Mucosa of rectum (tissue), 2 donors: ENCODE measurements around the gene TBX5.

ENCODE experiments used
- H3K27ac ChIP-seq, 2 donors: one replicate each; pipeline ENCODE4 v1.7.0; 2013; ENCODE audit warnings: inconsistent platforms in 2 of 2, low read depth in 2 of 2, low read length in 2 of 2
- H3K27me3 ChIP-seq, 2 donors: one replicate each; pipeline ENCODE4 v1.7.0; 2013; ENCODE audit warnings: low read length in 2 of 2; ENCODE audit not compliant: control insufficient read depth in 2 of 2, insufficient read depth in 2 of 2
- H3K36me3 ChIP-seq, 2 donors: one replicate each; pipeline ENCODE4 v1.7.0; 2013; ENCODE audit warnings: low read length in 2 of 2; ENCODE audit not compliant: control insufficient read depth in 2 of 2, insufficient read depth in 2 of 2
- H3K4me1 ChIP-seq, 2 donors: one replicate each; pipeline ENCODE4 v1.7.0; 2013; ENCODE audit warnings: low read length in 2 of 2, mild to moderate bottlenecking in 1 of 2; ENCODE audit not compliant: control insufficient read depth in 2 of 2, insufficient read depth in 2 of 2
- H3K4me3 ChIP-seq, 2 donors: one replicate each; pipeline ENCODE4 v1.7.0; 2013; ENCODE audit warnings: low read length in 2 of 2
- H3K9ac ChIP-seq, 2 donors: one replicate each; pipeline ENCODE4 v1.7.0; 2013; ENCODE audit warnings: low read length in 2 of 2, low read depth in 1 of 2, mild to moderate bottlenecking in 1 of 2
- H3K9me3 ChIP-seq, 2 donors: one replicate each; pipeline ENCODE4 v1.7.0; 2013; ENCODE audit warnings: low read length in 2 of 2; ENCODE audit not compliant: control insufficient read depth in 2 of 2
- donor health status: healthy.
- donor health status: Normal muscosa, but diverticular disease.

TBX5 gene

GRCh38 chr12:114412307-114412706, 6.4 kb upstream of the TBX5 start:
- Histone ChIP-seq H3K4me3 (no peak overlapping the region), H3K4me1 (no peaks in the 10 kb centered on the region), H3K27me3 (peaks cover 79 to 83% of the 10 kb centered on the region in 2 donors), H3K27ac (no peak overlapping the region), H3K36me3 (no peaks in the 10 kb centered on the region), H3K9ac (no peak overlapping the region), H3K9me3 (no peaks in the 10 kb centered on the region)

GRCh38 chr12:114411071-114411837, 5.3 kb upstream of the TBX5 start:
- no peaks in the 10 kb centered on the region for H3K4me1 ChIP-seq
- H3K9ac ChIP-seq = no peak overlapping the region
- no peak overlapping the region for H3K27ac ChIP-seq
- H3K9me3 ChIP-seq = no peaks in the 10 kb centered on the region
- peaks cover 81 to 85% of the 10 kb centered on the region in 2 donors for H3K27me3 ChIP-seq
- H3K4me3 ChIP-seq = no peak overlapping the region
- no peaks in the 10 kb centered on the region for H3K36me3 ChIP-seq

DNA sequence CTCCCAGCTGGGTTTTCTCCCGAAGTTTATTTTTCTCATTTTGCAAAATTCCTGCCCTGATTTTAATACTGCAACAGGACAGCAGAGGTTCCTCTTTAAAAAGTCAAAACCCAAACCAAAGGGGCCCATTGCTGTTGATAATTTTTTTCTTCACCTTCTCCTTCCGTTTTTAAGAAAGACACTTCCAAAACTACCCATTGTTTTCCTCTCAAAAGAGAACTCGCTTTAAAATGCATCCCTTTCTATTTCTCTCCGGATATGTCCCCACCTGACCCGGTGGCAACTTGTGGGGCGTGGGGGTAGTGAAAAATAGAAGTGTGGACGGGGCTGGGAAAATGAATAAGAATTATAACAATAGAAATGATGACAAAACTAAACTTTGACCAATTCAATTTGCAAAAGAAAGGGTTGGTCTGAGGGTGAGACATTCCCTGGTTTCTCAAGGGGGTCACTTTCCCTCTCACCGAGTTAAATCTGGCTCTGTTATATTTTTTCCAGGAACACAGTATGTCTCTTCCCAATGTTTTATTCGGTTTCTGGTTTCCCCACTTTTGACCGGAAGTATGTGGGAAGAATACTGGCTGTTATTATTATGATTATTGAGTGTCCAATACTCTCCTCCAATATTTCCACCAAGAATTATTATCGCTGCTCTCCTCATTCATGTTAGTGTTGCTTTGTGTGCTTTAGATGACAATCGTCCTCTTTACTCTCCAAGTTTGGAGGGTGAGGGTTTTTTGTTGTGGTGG, 4.1 kb upstream of the TBX5 start:
- Histone ChIP-seq H3K9me3 (no peaks in the 10 kb centered on the region), H3K4me3 (peak overlapping the region in 1 of 2 donors; percentile 50), H3K27ac (no peak overlapping the region), H3K4me1 (no peaks in the 10 kb centered on the region), H3K36me3 (no peaks in the 10 kb centered on the region), H3K9ac (no peak overlapping the region), H3K27me3 (peaks cover 74 to 82% of the 10 kb centered on the region in 2 donors)

DNA sequence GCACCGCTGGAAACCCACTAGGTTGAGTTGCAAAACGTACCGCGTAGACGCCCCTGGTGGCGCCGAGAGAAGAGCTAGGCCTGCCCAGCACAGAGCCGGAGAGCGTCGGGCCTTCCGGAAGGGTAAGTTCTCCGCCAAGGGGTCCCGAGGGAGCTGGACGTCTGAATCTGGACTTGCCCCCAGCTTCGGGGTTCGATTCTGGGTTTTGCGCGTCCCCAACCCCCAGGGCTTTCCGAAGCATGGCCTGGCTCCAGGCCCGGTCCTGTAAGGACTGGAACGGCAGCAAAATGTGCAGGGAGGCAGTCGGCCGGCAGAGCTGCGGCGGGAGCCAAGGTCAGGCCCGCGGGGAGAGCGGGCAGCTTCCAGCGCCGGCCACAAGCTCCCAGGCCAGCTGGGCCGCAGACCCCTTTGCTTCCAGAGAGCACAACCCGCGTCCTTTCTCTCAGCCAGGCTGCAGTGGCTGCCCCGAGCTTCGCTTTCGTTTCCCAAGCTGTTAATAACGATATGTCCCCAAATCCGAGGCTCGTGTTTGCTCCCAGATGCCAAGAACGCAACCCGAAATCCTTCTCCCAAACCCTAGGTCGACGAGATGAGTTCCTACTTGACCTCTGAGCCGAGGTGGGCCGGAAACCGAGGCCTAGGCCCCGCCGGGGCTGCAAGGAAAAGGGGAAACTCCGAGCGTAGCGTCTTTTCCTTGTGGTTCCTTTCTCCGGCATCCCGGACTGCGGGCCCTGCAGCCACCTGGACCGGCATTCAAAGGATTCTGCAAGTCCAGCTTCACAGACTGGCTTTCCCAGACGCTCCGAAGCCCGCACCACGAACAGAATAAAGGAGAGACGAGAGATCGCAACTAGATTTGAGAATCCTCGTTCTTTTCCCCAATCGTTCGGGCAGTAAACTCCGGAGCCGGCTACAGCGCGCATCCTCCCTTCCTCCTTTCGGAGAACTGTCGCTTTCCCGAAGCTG, 3.2 kb upstream of the TBX5 start:
- Histone ChIP-seq H3K27me3 (peaks cover 71 to 79% of the 10 kb centered on the region in 2 donors), H3K9me3 (no peaks in the 10 kb centered on the region), H3K36me3 (no peaks in the 10 kb centered on the region), H3K4me3 (peak overlapping the region; percentile 17 to 50), H3K4me1 (no peaks in the 10 kb centered on the region), H3K27ac (no peak overlapping the region), H3K9ac (no peak overlapping the region)

- no peak overlapping the region for H3K27ac ChIP-seq
- no peak overlapping the region for H3K4me3 ChIP-seq
- no peaks in the 10 kb centered on the region for H3K4me1 ChIP-seq
- H3K36me3 ChIP-seq = no peaks in the 10 kb centered on the region
- H3K9ac ChIP-seq = no peak overlapping the region
- H3K9me3 ChIP-seq = no peaks in the 10 kb centered on the region
- H3K27me3 ChIP-seq = peaks cover 75 to 80% of the 10 kb centered on the region in 2 donors
These were observed 2.5 kb upstream of the TBX5 start for GRCh38 chr12:114408471-114408885.

- H3K4me3 ChIP-seq = no peak overlapping the region
- no peak overlapping the region for H3K27ac ChIP-seq
- H3K9me3 ChIP-seq = no peaks in the 10 kb centered on the region
- H3K4me1 ChIP-seq = no peaks in the 10 kb centered on the region
- no peak overlapping the region for H3K9ac ChIP-seq
- peaks cover 74 to 77% of the 10 kb centered on the region in 2 donors for H3K27me3 ChIP-seq
- no peaks in the 10 kb centered on the region for H3K36me3 ChIP-seq
These were observed 2.0 kb upstream of the TBX5 start for GRCh38 chr12:114407842-114408411.

GRCh38 chr12:114406984-114407841, 1.3 kb upstream of the TBX5 start:
- no peaks in the 10 kb centered on the region for H3K36me3 ChIP-seq
- peaks cover 73 to 76% of the 10 kb centered on the region in 2 donors for H3K27me3 ChIP-seq
- no peak overlapping the region for H3K4me3 ChIP-seq
- no peak overlapping the region for H3K9ac ChIP-seq
- H3K9me3 ChIP-seq = no peaks in the 10 kb centered on the region
- no peaks in the 10 kb centered on the region for H3K4me1 ChIP-seq
- no peak overlapping the region for H3K27ac ChIP-seq

- Histone ChIP-seq H3K27me3 (peaks cover 69 to 76% of the 10 kb centered on the region in 2 donors), H3K9me3 (no peaks in the 10 kb centered on the region), H3K9ac (no peak overlapping the region), H3K4me3 (no peak overlapping the region), H3K27ac (no peak overlapping the region), H3K4me1 (no peaks in the 10 kb centered on the region), H3K36me3 (no peaks in the 10 kb centered on the region)
These were observed 506 bp upstream of the TBX5 start for GRCh38 chr12:114406316-114406983.
